Limb (tissue), 2 donors: Measurements from ENCODE around the gene C10orf53.
"Not testable (repeated sequence)": the region's sequence is repeated elsewhere in the genome, so short reads cannot be mapped to it uniquely, and the experiment has no call there.

Experiments used
- DNase-seq, 2 donors: peaks; one replicate each; pipeline ENCODE4 v3.0.0-alpha.2; 2016; ENCODE audit errors: extremely low spot score in 2 of 2

Gene C10orf53

GRCh38 chr10:49652421-49653272 is 26.8 kb upstream of the C10orf53 start:
- no peak for DNase-seq

GRCh38 chr10:49653273-49653929 is 26.1 kb upstream of the C10orf53 start:
- DNase-seq: no peak

GRCh38 chr10:49654036-49654693 is 25.3 kb upstream of the C10orf53 start:
- no peak for DNase-seq

GRCh38 chr10:49655099-49655498 is 24.4 kb upstream of the C10orf53 start:
- no peak for DNase-seq

- no peak for DNase-seq
These were observed 22.5 kb upstream of the C10orf53 start for GRCh38 chr10:49656845-49657493.

GRCh38 chr10:49657606-49658005 is 21.8 kb upstream of the C10orf53 start:
- no peak for DNase-seq

GRCh38 chr10:49661140-49661856 is 18.2 kb upstream of the C10orf53 start:
- DNase-seq: no peak

GRCh38 chr10:49662169-49662830 is 17.2 kb upstream of the C10orf53 start:
- no peak for DNase-seq

GRCh38 chr10:49663596-49663995 is 15.9 kb upstream of the C10orf53 start:
- DNase-seq: no peak

- no peak for DNase-seq
These were observed 15.2 kb upstream of the C10orf53 start for GRCh38 chr10:49664006-49664841.

GRCh38 chr10:49664842-49665355 is 14.6 kb upstream of the C10orf53 start:
- no peak for DNase-seq

- DNase-seq: no peak
These were observed 13.3 kb upstream of the C10orf53 start for GRCh38 chr10:49666054-49666615.

- no peak for DNase-seq
These were observed 12.8 kb upstream of the C10orf53 start for GRCh38 chr10:49666685-49667084.

- no peak for DNase-seq
These were observed 11.5 kb upstream of the C10orf53 start for GRCh38 chr10:49667991-49668390.

- no peak for DNase-seq
These were observed 10.8 kb upstream of the C10orf53 start for GRCh38 chr10:49668684-49669083.

- no peak for DNase-seq
These were observed 498 bp upstream of the C10orf53 start for GRCh38 chr10:49678827-49679479.

GRCh38 chr10:49682449-49682848 is 3.0 kb downstream of the C10orf53 start:
- not testable (repeated sequence) for DNase-seq

GRCh38 chr10:49682879-49683278 is 3.4 kb downstream of the C10orf53 start:
- DNase-seq: no peak

GRCh38 chr10:49686651-49687050 is 7.2 kb downstream of the C10orf53 start:
- no peak for DNase-seq
